CD1c-positive myeloid dendritic cell (primary cell): ENCODE results near the gene YAP1.

Source experiments
- DNase-seq: peaks from one replicate; pipeline ENCODE4 v3.0.0-alpha.2; 2016; ENCODE audit errors: extremely low spot score

Gene YAP1

DNA sequence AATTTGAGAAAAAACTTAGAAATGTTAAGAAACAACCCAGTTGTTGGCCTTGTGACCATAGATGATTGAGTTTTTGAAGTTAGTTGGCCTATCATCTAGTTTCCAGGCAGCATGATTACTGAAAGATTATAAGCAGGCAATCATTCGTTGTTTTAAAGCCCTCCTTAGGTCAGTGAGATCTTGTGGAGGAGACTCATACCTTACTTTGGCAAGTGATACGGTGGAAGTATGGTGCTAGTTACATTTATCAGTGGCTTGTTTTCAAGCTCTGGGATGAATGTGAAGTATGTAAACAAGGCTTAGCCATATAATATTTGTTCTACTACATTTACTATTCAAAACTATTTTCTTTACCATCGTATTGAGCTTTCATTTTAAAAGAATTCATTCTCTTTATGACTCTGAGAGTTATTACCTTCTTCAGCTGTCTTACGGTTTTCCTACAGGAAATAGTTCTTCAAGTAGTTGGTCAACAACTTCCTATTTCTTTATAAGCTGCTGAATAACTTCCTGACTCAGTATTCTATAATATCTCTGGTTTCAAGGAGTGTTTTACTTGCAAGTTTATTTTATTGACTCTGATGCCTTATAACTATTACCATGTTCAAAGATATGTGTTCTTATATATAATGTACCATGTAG is 7.3 kb downstream of the YAP1 start:
- no peak for DNase-seq

DNA sequence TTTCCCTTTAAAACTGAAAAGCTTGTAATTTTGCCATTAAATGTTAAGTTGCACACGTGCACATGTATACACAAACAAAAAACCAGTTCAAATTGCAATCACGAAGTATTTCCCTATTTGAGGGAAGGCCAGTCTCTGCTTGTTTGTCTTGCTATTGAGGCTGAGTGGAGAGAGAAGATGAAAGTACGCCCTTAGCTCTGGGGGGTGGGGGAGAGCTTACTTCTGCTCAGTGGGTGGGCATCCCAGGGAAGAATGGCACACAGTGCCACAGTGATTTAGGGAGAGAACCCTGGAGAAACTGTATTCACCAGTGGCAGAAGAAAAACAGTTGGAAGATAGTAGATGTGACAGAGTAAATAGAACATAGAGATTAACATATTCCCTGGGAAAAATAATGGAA is 8.7 kb downstream of the YAP1 start:
- DNase-seq: no peak

DNA sequence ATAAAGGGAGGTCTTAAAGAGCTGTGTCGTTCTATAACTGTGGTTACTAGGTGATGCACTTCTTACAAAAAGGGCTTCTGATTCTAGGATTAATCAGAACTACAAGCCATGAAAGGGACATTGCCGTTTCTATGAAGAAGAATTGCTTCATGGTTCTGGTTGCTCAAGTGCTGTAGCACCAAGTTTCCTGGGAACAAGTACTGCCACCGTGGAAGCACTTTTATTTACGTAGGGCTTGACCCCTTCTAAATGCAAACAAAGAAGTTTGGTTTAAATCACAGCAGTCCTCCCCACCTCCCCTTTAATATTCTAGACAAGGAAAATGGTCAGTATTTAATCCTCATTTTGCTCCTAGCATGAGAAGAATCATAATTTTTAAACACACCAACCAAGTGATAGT is 9.8 kb downstream of the YAP1 start:
- DNase-seq: no peak

DNA sequence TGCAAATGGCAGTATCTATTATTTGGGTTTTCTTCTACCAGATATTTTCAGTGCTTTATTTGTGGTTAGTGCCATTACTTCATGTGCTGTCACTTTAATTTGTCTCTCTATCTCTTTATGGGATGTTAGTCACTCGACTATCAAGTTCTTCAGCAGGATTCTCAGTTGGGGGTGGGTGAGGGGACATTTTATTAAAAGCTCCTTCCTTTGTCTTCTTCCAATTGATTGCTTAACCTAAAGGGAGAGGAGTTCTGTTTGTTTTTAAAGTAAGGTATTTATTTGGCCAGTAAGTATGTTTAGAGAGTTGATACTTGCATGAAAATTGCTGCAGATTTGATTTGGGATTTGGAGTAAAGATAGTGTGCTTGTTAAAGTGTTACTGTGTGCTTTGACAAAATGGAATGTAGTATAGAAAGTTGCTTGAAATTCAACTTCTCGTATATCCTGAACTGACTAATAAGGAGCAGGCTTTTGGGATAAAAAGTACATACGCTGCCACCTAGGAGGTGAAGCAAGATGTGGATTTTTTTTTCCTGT is 10.3 kb downstream of the YAP1 start:
- no peak for DNase-seq

- no peak for DNase-seq
Measured at GRCh38 chr11:102121329-102121728, 11.1 kb downstream of the YAP1 start.

- no peak for DNase-seq
Measured at GRCh38 chr11:102134597-102134996, 24.4 kb downstream of the YAP1 start.

- DNase-seq: no peak
Measured at GRCh38 chr11:102135256-102135655, 25.0 kb downstream of the YAP1 start.

- DNase-seq: no peak
Measured at GRCh38 chr11:102138223-102138622, 28.0 kb downstream of the YAP1 start.

- no peak for DNase-seq
Measured at GRCh38 chr11:102138670-102139069, 28.4 kb downstream of the YAP1 start.

- DNase-seq: no peak
Measured at GRCh38 chr11:102139081-102139498, 28.8 kb downstream of the YAP1 start.

DNA sequence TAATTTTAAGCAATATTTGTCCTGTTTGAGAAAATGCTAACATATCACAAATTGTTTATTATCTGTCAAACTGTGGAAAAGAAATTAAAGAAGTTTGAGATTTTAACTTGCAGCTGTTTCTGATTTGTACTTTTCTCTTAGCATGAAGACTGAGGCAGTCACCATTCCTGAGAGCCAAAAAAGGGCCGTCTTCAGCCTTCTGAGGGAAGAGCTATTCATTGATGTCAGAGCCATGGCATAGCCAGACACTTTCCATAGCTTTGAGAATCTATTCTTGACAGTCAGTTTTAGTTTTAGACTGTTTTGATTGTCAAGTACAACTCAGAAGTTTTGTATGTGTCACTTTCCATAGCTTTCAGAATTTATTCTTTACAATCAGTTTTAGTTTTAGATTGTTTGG is 32.1 kb downstream of the YAP1 start:
- no peak for DNase-seq

DNA sequence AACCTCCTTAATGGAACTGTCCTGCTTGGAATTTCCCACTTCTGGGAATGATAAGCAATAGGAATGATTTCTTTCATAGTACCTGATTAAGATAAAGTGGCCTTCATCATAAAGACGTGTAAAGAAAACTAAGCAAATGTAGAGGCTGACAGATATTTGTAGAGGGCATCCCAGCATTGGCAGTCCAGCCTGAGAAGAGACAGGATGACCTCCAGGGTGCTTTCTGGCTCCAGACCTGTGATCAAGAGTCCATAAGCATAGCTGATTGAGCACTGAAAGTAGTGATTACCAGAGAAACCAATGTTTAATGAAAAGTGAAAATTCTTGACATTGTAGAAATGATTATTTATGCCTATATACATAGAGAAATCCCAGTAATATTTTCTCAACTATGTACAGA is 33.6 kb downstream of the YAP1 start:
- no peak for DNase-seq

DNA sequence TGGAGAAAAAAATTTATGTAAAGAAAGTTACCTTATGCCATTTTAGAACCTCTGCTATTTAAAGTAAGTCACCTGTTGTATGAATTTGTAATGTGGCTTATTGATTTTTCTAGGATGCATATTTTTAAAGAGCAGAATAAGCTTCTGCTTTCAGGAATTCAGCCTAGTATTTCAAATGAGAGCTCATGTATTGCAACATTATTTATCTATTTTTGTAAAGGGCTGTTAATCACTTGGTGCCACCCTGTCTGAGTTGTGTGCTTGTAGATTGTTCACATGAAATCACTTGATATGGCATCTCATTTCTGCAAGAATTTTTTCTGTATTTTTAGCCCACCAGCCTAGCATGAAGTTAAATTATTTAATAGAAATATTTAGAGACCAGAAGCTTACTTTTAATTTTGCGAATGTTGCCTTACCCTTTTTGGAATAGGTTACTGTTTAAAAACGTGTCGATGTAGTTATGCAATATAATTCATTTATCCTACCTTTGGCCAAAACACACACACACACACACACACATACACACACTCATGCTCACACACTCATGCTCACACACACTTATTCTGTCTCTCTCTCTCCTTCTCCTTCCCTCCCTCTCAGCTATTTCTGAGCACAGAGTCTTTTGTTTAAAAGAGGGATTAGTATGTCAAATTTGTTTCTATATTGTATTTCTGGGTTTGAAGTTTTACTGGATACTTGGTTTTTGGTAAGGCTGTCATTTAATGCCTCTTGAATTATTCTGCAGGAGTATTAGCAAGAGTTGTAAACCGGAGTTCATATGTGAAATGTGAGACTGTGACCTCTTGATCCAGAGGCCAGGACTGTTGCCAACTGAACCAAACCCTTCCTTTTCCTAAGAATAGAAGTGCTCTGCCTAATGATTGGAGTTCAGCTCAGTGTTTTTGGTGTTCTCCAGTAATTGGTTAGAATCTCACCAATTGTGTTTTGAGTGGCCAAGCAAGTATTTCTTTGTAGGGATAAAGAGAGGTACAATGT is 34.4 kb downstream of the YAP1 start:
- no peak for DNase-seq

- DNase-seq: no peak
Measured at GRCh38 chr11:102147015-102147414, 36.8 kb downstream of the YAP1 start.

DNA sequence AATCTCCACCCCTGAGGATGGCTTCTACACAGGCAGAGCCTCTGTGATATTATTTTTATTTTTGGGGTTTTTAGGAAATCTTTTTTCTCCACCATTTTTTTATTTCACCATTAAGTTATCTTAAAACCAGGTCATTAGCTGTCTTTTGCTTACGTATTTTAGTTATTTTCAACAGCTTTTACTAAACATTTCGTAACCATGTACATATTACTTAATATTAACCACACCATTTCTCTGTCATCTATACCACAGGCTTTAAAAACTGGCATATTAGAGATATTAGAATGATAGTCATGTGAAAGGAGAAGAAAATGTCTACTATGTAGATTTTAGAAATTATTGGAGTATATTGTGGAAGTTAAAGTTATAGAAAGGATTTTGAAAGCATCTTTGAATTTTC is 37.4 kb downstream of the YAP1 start:
- DNase-seq: no peak

GRCh38 chr11:102148059-102148458 is 37.8 kb downstream of the YAP1 start:
- no peak for DNase-seq

GRCh38 chr11:102151784-102152525 is 41.7 kb downstream of the YAP1 start:
- no peak for DNase-seq

DNA sequence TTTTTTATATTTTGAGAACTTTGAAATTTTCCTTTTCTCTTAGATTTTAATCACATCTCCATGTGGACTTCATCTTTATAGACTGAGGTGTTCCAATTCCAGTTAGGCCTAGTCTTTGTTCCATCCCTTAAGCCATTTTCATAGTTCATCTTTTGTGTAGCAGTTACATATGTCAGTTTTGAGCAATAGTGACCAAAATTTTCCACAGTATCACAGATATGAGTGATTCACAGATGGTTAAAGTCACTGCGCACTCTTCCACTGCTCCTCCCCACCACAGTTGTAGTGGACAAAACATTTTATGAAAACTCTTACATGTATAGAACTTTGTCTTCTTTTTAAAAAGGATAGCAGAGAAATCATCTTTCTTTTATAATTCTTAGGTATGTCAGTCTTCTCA is 42.8 kb downstream of the YAP1 start:
- DNase-seq: no peak

GRCh38 chr11:102154806-102155205 is 44.6 kb downstream of the YAP1 start:
- no peak for DNase-seq

GRCh38 chr11:102155676-102156075 is 45.4 kb downstream of the YAP1 start:
- DNase-seq: no peak

GRCh38 chr11:102157219-102157618 is 47.0 kb downstream of the YAP1 start:
- DNase-seq: no peak

DNA sequence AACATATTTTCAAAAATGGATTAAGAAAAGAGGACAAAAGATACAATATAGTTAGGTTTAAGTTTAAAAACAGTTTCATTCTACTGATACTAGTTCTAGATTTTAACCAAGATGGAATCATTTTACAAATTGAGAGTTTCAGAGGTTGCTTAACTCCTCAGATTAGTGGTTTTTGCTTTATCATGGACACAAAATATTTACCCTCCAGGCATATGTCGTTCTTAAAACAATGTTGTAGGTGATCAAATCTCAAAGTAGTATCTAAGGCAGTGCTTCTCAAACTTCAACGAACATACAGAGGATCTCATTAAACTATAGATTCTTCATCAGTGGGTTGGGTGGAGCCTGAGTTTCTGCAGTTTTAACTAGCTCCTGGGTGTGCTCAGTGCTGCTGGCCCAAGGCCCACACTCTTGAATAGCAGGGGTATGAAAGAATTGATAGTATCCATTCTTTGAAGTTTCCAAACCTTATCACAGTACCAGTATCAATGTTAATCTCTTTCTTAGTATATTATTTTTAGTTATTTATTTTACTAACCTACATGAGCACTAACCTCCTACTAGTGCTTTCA is 48.0 kb downstream of the YAP1 start:
- DNase-seq: no peak
